OCI-LY7 (cell line): ENCODE measurements around the gene CEP89. TPM values are rescaled to one million over a fixed set of nuclear protein-coding genes. Genes with fewer than 3 reads are reported as not detected.

ENCODE experiments used
- BruUV-seq: library from RNA; stranded (reverse); fragments of 400-500 nt; replicated peaks from 2 replicates; lab custom pipeline; 2021; lab: Mats Ljungman, UMichigan
- CTCF ChIA-PET: fragments of 300-600 bp; sonication (Branson Sonifier 250); formaldehyde crosslinking; loops from one replicate; lab custom pipeline; 2022; ENCODE audit warnings: antibody characterized with exemption; ENCODE audit not compliant: unreplicated experiment; lab: Charles Lee
- POLR2A ChIA-PET: fragments of 300-600 bp; sonication (Branson Sonifier 250); formaldehyde crosslinking; loops from one replicate; lab custom pipeline; 2022; ENCODE audit warnings: antibody characterized with exemption; lab: Charles Lee
- DNase-seq: peaks from one replicate; pipeline ENCODE4 v3.0.0-alpha.2; 2015; ENCODE audit warnings: low spot score
- H2AFZ ChIP-seq: fragments of 200-600 bp; sonication (generic), shearing (Covaris generic); 2 replicates; pipeline ENCODE4 v1.6.1; 2014; ENCODE audit warnings: mild to moderate bottlenecking, antibody characterized with exemption, low read length, moderate library complexity
- H3K27ac ChIP-seq: fragments of 200-600 bp; sonication (generic); 2 replicates; pipeline ENCODE4 v1.5.1; 2014; ENCODE audit warnings: mixed run types, low read depth, mild to moderate bottlenecking, moderate library complexity, low read length, inconsistent platforms; ENCODE audit not compliant: poor library complexity, severe bottlenecking
- H3K36me3 ChIP-seq: fragments of 200-600 bp; sonication (generic); 2 replicates; pipeline ENCODE4 v1.6.1; 2014; ENCODE audit warnings: mild to moderate bottlenecking, antibody characterized with exemption, low read length, moderate library complexity, mixed read lengths; ENCODE audit not compliant: insufficient read depth
- H3K4me1 ChIP-seq: fragments of 200-600 bp; sonication (generic); 2 replicates; pipeline ENCODE4 v1.5.1; 2014; ENCODE audit warnings: mild to moderate bottlenecking, low read length; ENCODE audit not compliant: insufficient read depth, poor library complexity, severe bottlenecking
- H3K4me2 ChIP-seq: fragments of 200-600 bp; sonication (generic); 2 replicates; pipeline ENCODE4 v1.6.1; 2014; ENCODE audit warnings: mild to moderate bottlenecking, low read length
- H3K4me3 ChIP-seq: fragments of 200-600 bp; sonication (generic); 2 replicates; pipeline ENCODE4 v1.5.1; 2014; ENCODE audit warnings: mild to moderate bottlenecking, low read depth, low read length; ENCODE audit not compliant: poor library complexity, severe bottlenecking
- H3K79me2 ChIP-seq: fragments of 200-600 bp; sonication (generic); 2 replicates; pipeline ENCODE4 v1.6.1; 2016; ENCODE audit warnings: low read depth, mild to moderate bottlenecking, low read length, moderate library complexity, mixed read lengths; ENCODE audit not compliant: insufficient read depth
- H3K9me2 ChIP-seq: fragments of 200-600 bp; sonication (generic); 2 replicates; pipeline ENCODE4 v1.6.1; 2016; ENCODE audit warnings: mild to moderate bottlenecking, low read length, mixed read lengths; ENCODE audit not compliant: insufficient read depth
- H3K9me3 ChIP-seq: fragments of 200-600 bp; sonication (generic); 2 replicates; pipeline ENCODE4 v1.6.1; 2014; ENCODE audit warnings: mild to moderate bottlenecking, mixed run types, low read length, mixed read lengths
- H4K20me1 ChIP-seq: fragments of 200-600 bp; sonication (generic); 2 replicates; pipeline ENCODE4 v1.6.1; 2014; ENCODE audit warnings: mild to moderate bottlenecking, antibody characterized with exemption, low read length, moderate library complexity, mixed read lengths; ENCODE audit not compliant: insufficient read depth
- CTCF ChIP-seq: fragments of 200-600 bp; sonication (generic); conservative IDR thresholded peaks from 2 replicates; pipeline ENCODE4 v1.5.1; 2014; ENCODE audit warnings: mild to moderate bottlenecking, antibody characterized with exemption, low read length, moderate library complexity, mixed read lengths
- EZH2phosphoT487 ChIP-seq: fragments of 200-600 bp; sonication (generic); IDR thresholded peaks from 2 replicates; pipeline ENCODE4 v1.6.1; 2018; ENCODE audit warnings: low read depth, borderline replicate concordance, mild to moderate bottlenecking, mixed run types, antibody characterized with exemption, low read length, moderate library complexity, mixed read lengths
- intact Hi-C: fragments of 100-400 bp; cut with micrococcal nuclease; formaldehyde crosslinking; loops from one replicate; pipeline ENCODE4 v1.10.0; 2022; ENCODE audit not compliant: unreplicated experiment
- total RNA-seq, 2 experiments: library from RNA; depleted of rRNA in 1 of 2; stranded (reverse); fragments of >200 nt in 1 of 2; shearing (Covaris generic) in 1 of 2; gene quantifications; 2 replicates each; pipeline ENCODE4 v1.2.3, GENCODE V29; 2014 to 2022

The CEP89 gene
- total RNA-seq, 2 experiments from 2014 or later, result 15.8 to 20.6 TPM

GRCh38 chr19:32873247-32873959 is 98.4 kb downstream of the CEP89 start:
- no peak overlapping the region for H3K4me3 ChIP-seq
- no peak for DNase-seq
- H3K36me3 ChIP-seq, result no peaks in the 10 kb centered on the region
- H2AFZ ChIP-seq, result no peak overlapping the region
- H3K9me2 ChIP-seq, result no peaks in the 10 kb centered on the region
- H3K27ac ChIP-seq, result no peak overlapping the region
- no peaks in the 10 kb centered on the region for H4K20me1 ChIP-seq
- no peaks in the 10 kb centered on the region for H3K4me1 ChIP-seq
- no peaks in the 10 kb centered on the region for H3K79me2 ChIP-seq
- intact Hi-C loops, result no loop called here
- BruUV-seq, result no TSS peak
- TF ChIP-seq CTCF, result no peak
- TF ChIP-seq EZH2phosphoT487, result no peak
- H3K9me3 ChIP-seq, result no peaks in the 10 kb centered on the region
- H3K4me2 ChIP-seq, result no peak overlapping the region
- ChIA-PET CTCF (no interaction called here), POLR2A (no interaction called here)

- Histone ChIP-seq H3K27ac (no peak overlapping the region), H3K79me2 (no peaks in the 10 kb centered on the region), H3K9me2 (no peaks in the 10 kb centered on the region), H3K36me3 (no peaks in the 10 kb centered on the region), H2AFZ (no peak overlapping the region), H3K9me3 (no peaks in the 10 kb centered on the region), H3K4me3 (no peak overlapping the region), H3K4me2 (no peak overlapping the region), H3K4me1 (no peaks in the 10 kb centered on the region), H4K20me1 (no peaks in the 10 kb centered on the region)
- intact Hi-C loops, result no loop called here
- CTCF ChIA-PET, result no interaction called here
- TF ChIP-seq CTCF (no peak), EZH2phosphoT487 (no peak)
- POLR2A ChIA-PET, result no interaction called here
- no TSS peak for BruUV-seq
- DNase-seq, result no peak
These were observed 99.4 kb downstream of the CEP89 start for GRCh38 chr19:32872391-32872790.

- no peak for DNase-seq
- no peak overlapping the region for H3K27ac ChIP-seq
- no peaks in the 10 kb centered on the region for H3K36me3 ChIP-seq
- H4K20me1 ChIP-seq, result no peaks in the 10 kb centered on the region
- no TSS peak for BruUV-seq
- ChIA-PET CTCF (no interaction called here), POLR2A (no interaction called here)
- no peak overlapping the region for H3K4me3 ChIP-seq
- no peak for TF ChIP-seq EZH2phosphoT487
- no peaks in the 10 kb centered on the region for H3K9me3 ChIP-seq
- intact Hi-C loops, result no loop called here
- H3K4me1 ChIP-seq, result no peaks in the 10 kb centered on the region
- H3K4me2 ChIP-seq, result no peak overlapping the region
- H3K9me2 ChIP-seq, result no peaks in the 10 kb centered on the region
- no peaks in the 10 kb centered on the region for H3K79me2 ChIP-seq
- H2AFZ ChIP-seq, result no peak overlapping the region
These were observed 100.7 kb downstream of the CEP89 start for GRCh38 chr19:32870981-32871451.
